GM23248 (cell line): Measurements from ENCODE around the gene RNU2-1.
"Not testable (repeated sequence)": the region's sequence is repeated elsewhere in the genome, so short reads cannot be mapped to it uniquely, and the experiment has no call there.

Source experiments
- EZH2 ChIP-seq: fragments of 200-600 bp; sonication (generic); IDR thresholded peaks from 2 replicates; pipeline ENCODE4 v1.6.1; 2018; ENCODE audit warnings: antibody characterized with exemption, mild to moderate bottlenecking; ENCODE audit not compliant: insufficient read depth, poor library complexity, severe bottlenecking
- EZH2phosphoT487 ChIP-seq: fragments of 200-600 bp; sonication (generic); IDR thresholded peaks from 2 replicates; pipeline ENCODE4 v1.6.1; 2018; ENCODE audit warnings: antibody characterized with exemption, moderate library complexity, mild to moderate bottlenecking, low read depth; ENCODE audit not compliant: insufficient read depth

GRCh38 chr17:43232021-43232699 lies 1.6 kb downstream of the RNU2-1 start:
- not testable (repeated sequence) for TF ChIP-seq EZH2, EZH2phosphoT487
